Measurements from ENCODE around the gene ANKRD34C.

Gene ANKRD34C

DNA sequence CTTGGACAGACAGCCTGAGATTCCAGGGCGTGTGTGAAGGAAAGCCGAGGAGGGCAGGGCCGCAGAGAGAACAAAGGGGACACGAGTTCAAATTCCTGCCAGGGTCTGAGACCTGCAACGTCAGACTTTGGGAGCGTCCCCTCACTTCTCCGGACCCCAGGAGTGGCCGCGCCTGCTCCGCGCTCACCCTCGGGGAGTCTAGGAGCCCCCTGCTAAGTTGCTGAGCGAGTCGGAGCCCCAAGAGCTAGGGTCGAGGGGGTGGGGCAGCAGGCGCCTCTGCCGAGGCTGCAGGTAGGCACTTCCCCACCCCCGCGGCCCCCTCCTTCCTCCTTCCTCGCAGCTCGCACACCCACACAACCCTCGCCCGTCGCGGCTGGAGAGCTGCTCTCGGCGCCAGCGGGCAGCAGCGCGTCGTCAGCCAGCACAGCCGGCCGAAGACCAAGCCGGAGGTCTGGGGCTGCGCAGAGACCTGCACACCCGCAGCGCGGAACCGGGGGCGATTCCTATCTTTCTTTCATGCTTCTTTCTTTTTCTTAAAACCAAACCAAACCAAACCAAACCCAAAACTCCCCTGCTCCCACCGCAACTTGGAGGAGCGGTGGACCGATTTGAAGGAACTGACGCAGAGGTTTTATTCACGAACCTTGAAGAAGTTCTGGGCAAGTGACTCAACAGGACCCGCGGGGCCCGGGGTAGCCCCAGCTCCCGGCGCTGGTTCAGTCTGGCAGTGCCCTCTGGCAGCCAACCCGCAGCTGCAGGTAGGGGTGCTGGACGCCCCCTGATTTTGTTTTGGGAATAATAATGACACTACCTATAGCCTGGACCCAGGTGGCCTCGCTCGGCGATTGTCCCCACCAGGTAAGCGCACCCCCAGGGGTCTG is at the start of gene ANKRD34C:
Gene ANKRD34C, plus strand, starts transcription at position 352 of the 881 bp plus-strand sequence. CDS start 10,563 bp downstream, outside the sequence.
- DNase-seq (ENCODE audit: low read depth, low spot score), result no peak

DNA sequence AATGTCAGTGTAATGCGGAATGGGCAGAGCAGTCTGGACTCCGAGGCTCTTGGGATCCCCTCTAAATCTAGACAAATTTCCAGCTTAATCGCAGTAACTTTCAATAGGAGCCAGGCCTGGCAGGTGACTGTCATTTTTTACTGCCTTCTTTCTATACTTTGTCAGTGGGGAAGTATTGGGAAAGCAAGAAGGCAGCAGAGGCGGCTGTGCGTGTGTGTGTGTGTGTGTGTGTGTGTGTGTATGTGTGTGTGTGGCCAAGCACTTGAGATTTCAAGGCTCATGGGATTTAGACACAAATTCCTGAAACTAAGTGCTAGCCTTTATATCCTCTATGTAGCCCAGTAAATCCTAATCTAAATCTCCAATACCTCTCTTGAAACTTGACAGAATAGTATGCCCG is 49.3 kb upstream of the ANKRD34C start:
- no peak for DNase-seq (ENCODE audit: low read depth, low spot score)

DNA sequence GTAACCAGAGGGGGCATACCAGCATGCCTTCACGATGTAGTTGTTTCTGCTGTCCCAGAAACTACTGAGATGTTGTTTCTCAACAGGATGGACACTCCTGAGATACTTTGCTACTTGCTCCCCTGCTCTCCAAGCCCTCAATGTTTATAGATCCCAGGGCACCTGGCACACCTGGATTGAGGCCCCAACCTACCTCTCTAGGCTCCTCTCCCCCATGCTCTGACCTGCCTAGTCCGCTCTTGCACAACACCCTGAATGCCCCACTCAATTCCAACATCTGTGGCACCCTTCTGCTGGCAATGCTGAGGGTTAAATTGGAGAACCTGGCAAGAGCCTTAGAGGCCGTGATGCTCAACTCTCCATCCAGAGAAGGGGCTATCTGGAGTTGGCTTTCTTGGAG is 42.5 kb upstream of the ANKRD34C start:
- DNase-seq (ENCODE audit: low read depth, low spot score), result no peak

DNA sequence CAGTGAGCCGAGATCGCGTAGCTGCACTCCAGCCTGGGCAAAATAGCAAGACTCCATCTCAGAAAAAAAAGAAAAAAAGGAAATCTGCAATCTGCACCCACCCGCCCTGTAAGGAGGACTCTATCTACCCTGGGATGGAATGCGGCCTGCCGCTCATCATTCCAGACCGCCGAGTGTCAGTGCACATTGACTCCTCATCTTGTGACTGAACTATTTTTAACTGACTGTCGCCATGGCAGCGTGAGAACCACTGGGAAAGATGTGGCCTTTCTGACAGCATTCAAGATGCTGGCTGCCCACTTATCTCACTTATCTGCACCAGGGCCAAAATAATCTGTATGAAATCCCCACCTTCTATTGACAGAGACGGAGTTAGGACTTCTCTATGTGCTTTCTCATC is 38.8 kb upstream of the ANKRD34C start:
- DNase-seq (ENCODE audit: low read depth, low spot score), result no peak

DNA sequence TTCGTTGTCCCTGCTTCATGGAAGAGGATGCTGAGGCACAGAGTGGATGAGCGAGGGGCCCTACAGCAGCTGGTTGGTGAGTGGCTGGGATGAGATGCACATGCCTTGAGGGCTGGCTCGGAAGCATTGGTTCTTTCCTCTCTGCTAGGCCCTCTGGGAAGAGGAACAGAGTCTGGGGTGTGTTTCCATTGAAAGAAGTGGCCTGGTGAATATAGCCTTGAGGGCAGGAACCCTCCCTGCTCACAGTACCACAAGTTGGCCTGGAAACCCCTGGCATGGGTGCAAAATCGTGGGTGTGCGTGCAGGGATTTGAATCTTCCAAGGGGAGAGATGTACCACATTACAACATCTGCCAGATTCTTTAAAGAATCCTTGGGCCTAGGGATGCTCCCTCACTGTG is 37.6 kb upstream of the ANKRD34C start:
- no peak for DNase-seq (ENCODE audit: low read depth, low spot score)

DNA sequence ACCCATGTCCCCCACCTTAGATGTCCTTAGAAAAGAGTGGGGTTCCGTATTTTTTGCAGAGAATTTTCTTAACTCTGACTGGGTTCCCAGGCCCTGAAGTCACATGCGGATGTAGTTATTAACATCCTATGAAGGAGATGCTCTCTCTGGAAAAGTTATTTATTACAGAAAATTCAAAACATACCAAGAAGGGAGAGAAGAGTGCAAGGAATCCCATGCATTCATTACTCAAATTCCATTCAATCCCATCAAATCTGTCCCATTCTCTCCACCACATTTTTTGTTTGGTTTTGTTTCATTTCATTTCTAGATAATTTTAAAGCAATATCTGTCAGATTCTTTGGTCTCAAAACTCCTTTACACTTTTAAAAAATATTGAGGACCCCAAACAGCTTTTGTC is 34.3 kb upstream of the ANKRD34C start:
- no peak for DNase-seq (ENCODE audit: low read depth, low spot score)

DNA sequence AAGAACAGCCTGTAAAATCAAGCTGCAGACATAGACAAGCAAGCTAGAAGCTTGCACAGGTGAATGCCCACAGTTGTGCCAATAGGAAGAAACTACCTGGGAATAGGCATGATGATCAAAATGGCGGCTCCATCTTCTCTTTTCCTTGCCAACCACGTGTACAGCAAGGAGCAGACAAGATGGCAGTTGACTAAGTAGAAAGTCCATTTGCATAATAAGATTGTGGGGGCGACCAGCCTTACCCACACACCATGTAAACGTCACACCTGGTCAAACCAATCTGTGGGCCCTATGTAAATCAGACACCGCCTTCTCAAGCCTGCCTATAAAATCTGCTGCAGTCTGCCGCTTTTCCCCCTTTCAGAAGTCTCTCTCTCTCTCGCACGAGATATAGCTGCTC is 25.1 kb upstream of the ANKRD34C start:
- DNase-seq (ENCODE audit: low read depth, low spot score), result no peak

DNA sequence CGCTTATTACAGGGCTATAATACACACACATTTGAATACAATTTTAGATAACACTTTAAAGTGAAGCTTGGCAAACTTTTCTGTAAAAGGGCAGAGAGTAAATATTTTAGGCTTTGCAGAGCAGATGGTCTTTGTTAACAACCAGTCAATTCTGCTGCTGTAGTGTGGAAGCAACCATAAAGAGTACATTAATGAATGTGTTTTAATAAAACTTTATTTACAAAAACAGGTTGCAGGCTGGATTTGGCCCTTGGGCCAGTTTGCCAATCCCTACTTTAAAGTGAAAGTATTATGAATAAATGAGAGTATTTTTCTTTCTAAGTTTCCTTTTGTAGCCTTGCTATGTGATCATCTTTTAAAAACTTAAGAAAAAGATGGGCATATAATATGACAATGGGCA is 20.7 kb upstream of the ANKRD34C start:
- no peak for DNase-seq (ENCODE audit: low read depth, low spot score)

DNA sequence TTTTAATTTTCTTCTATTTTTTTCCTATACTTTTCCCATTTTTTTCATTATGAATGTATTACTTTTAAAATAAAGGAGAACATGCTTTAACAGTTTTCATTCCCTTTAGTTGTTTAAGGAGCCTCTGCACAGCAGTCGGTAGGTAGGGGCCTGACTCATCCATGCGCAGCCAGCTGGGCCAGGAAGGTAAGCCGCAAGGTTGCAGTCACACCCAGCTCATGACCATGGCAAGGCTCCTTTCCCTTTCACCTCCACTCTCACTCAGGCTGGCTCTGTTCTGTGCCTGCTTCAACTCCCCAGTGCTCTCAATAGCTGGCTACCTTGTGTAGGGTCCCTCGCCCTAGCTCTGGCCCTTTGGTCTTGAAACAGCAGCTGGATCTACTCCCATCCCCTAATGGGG is 17.4 kb upstream of the ANKRD34C start:
- DNase-seq (ENCODE audit: low read depth, low spot score), result no peak

DNA sequence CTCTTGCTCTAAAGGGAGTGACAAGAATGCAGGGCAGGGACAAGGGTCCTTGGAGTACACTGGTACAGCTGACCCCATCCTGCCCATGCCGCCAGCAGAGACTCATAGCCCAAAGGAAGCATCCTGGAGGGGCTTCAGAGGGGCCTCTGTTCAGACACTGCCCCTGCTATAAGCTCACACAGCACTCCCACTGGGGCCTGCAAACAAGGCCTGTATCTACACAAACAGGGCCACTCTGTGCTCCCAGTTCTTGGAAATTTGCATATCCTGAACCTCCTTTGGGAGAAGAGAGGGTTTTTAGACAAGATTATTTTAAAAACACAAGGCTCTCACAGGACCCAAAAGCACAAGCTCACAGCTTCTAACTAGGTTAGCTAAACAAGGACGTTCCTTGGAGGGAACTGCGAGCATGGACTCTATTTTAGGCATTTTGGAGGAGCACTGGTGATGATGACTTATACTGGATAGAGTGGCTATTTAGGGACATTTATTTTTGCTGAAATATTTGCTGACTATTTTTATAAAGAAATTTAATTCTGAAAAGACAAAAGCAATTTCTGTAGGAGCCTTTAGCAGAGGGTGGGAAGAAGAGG is 16.4 kb upstream of the ANKRD34C start:
- DNase-seq (ENCODE audit: low read depth, low spot score), result no peak

DNA sequence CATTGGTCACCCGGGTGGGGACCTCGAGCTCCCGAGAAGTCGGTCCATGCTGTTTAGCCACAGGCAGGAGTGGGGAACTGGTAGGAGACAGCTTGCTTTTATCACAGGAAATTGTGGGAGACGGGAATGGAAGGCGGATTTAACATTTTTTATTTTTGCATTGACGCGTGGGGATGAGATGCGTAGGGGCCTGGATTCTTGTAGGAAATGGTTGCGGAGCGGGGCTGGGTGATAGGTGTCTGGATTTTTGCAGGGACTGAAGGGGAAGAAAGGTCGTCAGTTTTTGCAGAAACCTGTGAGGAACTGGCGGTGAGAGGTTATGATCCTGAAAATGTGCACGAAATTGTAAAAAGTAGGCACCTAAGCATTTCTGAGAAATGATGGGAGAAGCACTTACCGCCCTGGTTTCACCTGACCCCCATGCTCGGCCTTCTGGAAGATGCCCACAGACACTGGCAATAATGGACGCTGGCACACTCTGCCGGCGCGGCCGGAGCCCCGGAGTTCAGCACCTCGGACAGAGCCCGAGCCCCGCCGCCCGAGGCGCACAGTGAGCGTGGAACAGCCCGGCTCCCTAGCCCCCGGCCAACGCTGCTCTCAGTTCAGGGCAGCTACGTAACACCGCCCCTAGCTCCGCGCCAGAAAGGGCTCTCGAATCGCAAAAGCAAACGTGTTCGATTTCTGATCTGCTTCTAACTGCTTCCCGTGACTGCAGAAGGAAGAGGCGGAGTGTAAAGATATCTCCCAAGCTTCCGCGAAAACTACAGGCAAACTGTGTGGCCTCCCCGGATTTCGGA is 928 bp downstream of the ANKRD34C start:
- no peak for DNase-seq (ENCODE audit: low read depth, low spot score)

DNA sequence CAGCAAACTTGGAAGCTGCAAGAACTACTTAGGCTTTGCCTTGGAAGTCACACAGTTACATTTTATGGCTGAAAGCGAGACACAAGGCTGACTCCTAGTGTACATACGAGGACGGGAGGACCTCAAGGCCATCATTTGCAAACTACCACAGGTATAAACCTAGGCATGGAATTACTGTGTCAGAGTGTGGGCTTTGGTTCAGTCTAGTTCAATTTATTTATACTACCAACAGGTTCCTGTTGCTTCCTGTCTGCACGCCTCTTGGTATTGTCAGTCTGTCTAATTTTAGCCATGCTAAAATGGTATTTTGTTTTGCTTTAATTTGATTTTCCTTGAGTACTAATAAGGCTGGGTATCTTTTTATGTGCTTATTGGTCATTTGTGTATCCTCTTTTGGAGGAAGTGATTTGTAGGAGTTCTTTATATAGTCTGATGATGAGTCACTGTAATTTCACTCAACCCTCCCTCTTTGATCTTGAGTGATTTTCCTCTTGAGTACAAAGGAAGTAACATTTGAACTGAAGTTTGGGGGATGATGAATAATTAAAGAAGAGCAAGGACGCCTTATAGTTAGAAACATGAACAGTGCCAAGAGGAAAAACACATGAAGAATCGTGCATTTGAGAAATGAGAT is 8.2 kb downstream of the ANKRD34C start:
- DNase-seq (ENCODE audit: low read depth, low spot score), result no peak

DNA sequence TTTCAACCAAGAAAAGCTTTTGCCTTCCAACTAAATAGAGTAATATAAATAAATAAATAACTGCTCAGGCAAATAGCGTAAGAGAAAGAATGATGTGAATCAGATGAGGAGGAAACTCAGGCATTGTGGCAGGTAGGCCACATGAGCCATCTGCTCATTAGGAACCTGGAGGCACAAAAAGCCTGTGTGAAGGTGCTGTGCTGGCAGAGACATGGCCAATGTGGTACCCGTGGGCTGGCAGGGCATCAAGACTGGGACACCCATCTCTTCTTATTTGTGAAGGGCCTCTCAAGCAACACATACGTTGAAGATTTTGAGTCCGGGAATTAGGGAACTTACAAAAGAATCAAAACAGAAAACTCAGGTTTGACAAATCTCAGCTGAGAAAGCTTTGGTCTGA is 9.5 kb downstream of the ANKRD34C start:
- no peak for DNase-seq (ENCODE audit: low read depth, low spot score)

DNA sequence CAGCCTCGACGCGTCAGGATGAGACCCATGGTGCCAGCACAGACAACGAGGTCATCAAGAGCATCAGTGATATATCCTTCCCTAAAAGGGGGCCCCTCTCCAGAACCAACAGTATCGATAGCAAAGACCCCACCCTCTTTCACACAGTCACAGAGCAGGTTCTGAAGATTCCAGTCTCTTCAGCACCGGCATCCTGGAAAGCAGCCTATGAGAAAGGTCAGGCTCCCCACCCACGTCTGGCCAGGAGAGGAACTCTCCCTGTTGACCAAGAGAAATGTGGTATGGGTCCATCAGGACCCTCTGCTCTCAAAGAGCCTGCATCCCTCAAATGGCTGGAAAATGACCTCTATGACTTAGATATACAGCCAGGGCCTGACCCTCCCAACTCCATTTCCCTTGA is 11.6 kb downstream of the ANKRD34C start:
- DNase-seq (ENCODE audit: low read depth, low spot score), result no peak

DNA sequence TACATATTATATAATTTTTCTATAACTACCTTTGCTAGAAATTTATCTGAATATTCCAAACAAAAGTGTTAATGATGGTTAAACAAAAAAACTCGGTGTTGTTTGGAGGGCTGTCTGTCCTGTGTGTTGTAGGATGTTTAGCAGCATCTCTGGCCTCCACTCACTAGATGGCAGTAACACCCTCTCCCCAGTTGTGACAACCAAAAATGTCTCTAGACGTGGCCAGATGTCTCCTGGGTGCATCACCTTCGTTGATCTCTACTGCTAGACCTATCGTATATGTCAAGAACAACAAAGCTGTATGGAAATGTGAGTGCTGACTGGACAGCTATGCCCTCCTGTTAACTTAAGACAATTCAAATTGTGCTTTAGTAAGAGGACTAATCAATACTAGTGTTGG is 14.1 kb downstream of the ANKRD34C start:
- no peak for DNase-seq (ENCODE audit: low read depth, low spot score)

DNA sequence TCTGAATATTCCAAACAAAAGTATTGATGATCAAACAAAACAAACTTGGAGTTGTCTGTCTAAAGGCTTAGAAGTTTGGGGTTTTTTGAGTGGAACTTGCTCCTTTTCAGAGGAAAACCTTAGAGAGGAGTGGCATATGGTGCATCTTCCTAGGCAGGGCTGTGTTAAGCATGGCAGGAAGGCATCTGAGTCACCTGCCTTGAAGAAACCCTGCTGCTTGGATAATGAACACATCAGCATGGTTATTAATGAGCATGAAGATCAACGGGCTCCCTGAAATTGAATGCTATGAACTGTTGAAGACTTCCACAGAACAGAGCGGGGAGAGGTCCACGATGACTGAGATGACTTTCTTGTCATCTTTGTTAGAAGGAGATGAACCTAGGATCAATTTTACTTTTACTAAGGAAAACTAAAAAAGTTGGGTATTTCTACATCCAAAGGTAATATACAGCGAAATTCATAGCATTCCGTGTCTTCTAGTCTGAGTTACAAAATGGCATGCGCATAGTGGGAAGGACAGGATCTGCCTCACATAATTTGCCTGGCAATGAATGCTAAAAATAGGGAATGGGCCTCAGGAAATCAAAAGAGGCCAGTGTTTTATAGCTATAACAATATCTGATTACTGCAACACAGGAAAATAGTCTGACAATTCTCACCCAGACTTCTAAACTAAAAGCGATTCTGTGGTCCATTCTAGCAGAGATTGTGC is 16.8 kb downstream of the ANKRD34C start:
- no peak for DNase-seq (ENCODE audit: low read depth, low spot score)

DNA sequence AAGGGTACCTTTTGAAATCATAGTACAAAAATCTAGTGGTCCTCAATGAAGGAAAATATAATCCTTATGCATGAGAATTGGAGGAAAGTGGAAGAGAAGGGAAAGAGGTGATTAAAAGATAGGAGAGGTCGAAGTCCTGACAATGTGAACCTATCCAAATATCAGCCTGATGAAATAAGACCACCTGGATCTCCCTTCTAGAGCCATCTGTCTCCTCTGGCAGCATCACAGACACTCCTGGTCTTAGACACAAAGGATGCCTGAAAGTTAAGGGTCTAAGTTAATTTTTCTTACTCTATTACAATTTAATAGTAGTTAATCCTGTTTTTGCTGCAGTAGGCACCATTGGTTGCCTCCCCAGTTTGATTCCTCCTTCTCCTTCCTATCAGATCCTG is 17.3 kb downstream of the ANKRD34C start:
- DNase-seq (ENCODE audit: low read depth, low spot score), result no peak

DNA sequence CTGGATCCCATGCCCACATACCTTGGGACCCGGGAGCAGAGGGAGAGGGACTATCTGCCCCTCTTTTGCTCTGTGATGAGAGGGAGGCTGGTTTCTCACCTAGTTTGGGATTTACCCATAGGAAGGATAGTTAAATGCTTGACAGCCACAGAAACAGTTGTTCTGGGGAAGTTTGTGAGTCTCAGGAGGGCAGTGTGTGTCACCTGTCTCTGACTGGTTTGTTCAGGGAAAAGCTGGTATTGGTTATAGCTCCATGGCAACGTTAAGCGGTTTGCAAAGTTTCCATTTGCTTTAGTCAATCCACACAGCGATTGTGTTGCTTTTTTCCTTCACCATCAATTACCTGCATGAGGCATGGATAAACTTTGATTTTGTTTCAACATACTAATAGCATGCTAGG is 24.7 kb downstream of the ANKRD34C start:
- DNase-seq (ENCODE audit: low read depth, low spot score), result no peak

DNA sequence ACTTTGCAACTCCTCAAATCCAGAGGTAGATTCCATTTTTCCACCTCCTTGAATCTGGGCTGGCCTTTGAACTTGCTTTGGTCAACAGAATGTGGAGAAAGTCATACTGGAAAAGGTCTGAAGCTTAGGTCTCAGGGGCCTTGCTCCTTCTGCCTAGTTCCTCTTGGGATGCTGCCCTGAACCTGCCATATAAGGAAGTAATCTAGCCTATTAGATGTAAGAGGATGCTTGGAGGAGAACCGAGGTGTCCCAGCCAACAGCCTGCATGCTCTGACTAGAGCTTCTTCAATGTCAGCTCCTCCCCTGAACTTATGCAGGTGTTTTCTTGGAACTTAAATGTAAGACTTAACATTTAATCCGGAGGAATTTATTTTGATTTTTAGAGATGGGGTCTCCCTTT is 26.4 kb downstream of the ANKRD34C start:
- DNase-seq (ENCODE audit: low read depth, low spot score), result no peak

DNA sequence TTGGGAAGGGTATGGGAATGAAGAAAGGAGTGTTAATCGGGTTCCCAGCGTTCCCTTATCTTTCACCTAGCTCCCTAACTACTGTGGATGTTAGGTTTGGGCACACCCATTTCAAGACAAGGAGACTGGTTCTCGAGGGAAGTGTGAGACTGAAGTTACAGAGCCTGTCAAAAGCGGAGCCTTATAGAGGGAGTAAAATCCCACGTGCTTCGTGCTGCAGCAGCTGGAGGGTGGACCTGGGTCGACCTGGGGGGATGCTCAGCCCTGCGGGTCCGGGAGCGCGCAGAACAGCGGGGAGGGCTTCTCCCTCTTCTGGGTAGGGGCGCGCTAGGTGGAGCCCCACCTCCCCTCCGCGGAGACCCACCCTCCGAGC is 28.1 kb downstream of the ANKRD34C start:
- no peak for DNase-seq (ENCODE audit: low read depth, low spot score)
